Neuron (in vitro differentiated cells): ENCODE measurements around the gene NUTF2.

Experiments used
- H2AFZ ChIP-seq: one replicate; pipeline ENCODE4 v1.6.1; 2013; ENCODE audit warnings: low read depth, mild to moderate bottlenecking, inconsistent platforms, low read length, moderate library complexity
- H3K27me3 ChIP-seq: one replicate; pipeline ENCODE4 v1.6.1; 2013; ENCODE audit warnings: low read length; ENCODE audit not compliant: insufficient read depth
- H3K36me3 ChIP-seq: one replicate; pipeline ENCODE4 v1.6.1; 2013; ENCODE audit warnings: low read length; ENCODE audit not compliant: insufficient read depth
- H3K4me1 ChIP-seq: one replicate; pipeline ENCODE4 v1.6.1; 2013; ENCODE audit warnings: low read length; ENCODE audit not compliant: insufficient read depth
- H3K4me3 ChIP-seq: 2 replicates; pipeline ENCODE4 v1.5.1; 2013; ENCODE audit warnings: mild to moderate bottlenecking, low read length, moderate library complexity
- H3K9me3 ChIP-seq: one replicate; pipeline ENCODE4 v1.6.1; 2013; ENCODE audit warnings: low read length

Gene NUTF2

DNA sequence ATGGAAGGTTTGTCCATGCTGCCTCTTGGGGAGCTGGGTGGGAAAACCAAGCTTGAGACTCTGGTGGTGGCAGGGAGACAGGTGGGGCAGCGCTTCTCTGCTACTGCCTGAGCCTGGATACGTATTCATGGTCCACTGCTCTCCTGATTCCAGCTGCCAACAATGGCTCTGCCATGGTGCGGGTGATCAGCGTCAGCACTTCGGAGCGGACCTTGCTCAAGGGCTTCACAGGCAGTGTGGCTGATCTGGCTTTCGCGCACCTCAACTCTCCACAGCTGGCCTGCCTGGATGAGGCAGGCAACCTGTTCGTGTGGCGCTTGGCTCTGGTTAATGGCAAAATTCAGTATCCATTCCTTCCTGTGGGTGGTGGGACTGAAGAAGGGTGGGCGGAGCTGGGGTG is 30.3 kb downstream of the NUTF2 start:
- no peak overlapping the region for H2AFZ ChIP-seq
- no peak overlapping the region for H3K4me3 ChIP-seq

GRCh38 chr16:67878232-67878631 is 31.5 kb downstream of the NUTF2 start:
- Histone ChIP-seq H3K36me3 (peaks cover 69% of the 10 kb centered on the region), H3K27me3 (no peaks in the 10 kb centered on the region), H3K4me3 (no peak overlapping the region), H3K9me3 (no peaks in the 10 kb centered on the region), H2AFZ (no peak overlapping the region), H3K4me1 (peaks cover 8% of the 10 kb centered on the region)

More for the DNA sequence above, 30.3 kb downstream of the NUTF2 start:
- Histone ChIP-seq H3K27me3 (no peaks in the 10 kb centered on the region), H3K9me3 (no peaks in the 10 kb centered on the region), H3K4me1 (peaks cover 11% of the 10 kb centered on the region), H3K36me3 (peaks cover 58% of the 10 kb centered on the region)

DNA sequence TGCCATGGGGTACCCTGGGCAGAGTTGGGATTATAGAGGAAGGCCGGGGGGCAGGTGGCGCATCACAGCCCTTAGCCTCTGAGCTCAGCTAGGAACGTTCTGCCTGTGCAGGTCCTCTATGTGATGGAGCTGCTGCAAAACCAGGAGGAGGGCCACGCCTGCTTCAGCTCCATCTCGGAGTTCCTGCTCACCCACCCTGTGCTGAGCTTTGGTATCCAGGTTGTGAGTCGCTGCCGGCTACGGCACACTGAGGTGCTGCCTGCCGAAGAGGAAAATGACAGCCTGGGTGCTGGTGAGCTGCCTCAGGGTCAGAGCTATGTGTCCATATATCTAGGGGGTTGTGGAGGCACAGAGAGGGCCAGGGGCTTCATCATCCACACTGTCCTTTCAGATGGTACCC is 32.1 kb downstream of the NUTF2 start:
- Histone ChIP-seq H3K36me3 (peaks cover 75% of the 10 kb centered on the region), H2AFZ (no peak overlapping the region), H3K4me1 (peaks cover 6% of the 10 kb centered on the region), H3K4me3 (no peak overlapping the region), H3K9me3 (no peaks in the 10 kb centered on the region), H3K27me3 (no peaks in the 10 kb centered on the region)

- no peaks in the 10 kb centered on the region for H3K9me3 ChIP-seq
- no peaks in the 10 kb centered on the region for H3K4me1 ChIP-seq
- no peak overlapping the region for H3K4me3 ChIP-seq
- H2AFZ ChIP-seq: no peak overlapping the region
- peaks cover 81% of the 10 kb centered on the region for H3K36me3 ChIP-seq
- H3K27me3 ChIP-seq: no peaks in the 10 kb centered on the region
These were observed 32.7 kb downstream of the NUTF2 start for GRCh38 chr16:67879462-67879861.

DNA sequence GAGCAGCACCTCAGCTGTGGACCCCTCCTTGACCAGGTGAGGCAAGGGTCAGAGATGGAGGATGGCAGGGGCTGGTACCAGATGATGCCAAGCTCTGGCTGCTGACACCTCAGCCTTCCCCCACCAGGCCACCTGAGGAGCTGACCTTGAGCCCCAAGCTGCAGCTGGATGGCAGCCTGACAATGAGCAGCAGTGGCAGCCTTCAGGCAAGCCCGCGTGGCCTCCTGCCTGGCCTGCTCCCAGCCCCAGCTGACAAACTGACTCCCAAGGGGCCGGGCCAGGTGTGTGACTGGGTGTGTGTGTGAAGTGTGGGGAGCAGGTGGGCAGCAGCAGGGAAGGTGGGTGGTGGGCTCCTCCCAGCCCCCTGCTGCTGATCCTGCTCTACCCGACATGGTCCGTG is 33.2 kb downstream of the NUTF2 start:
- no peak overlapping the region for H2AFZ ChIP-seq
- H3K9me3 ChIP-seq: no peaks in the 10 kb centered on the region
- no peaks in the 10 kb centered on the region for H3K4me1 ChIP-seq
- H3K27me3 ChIP-seq: no peaks in the 10 kb centered on the region
- H3K4me3 ChIP-seq: no peak overlapping the region
- peaks cover 83% of the 10 kb centered on the region for H3K36me3 ChIP-seq

DNA sequence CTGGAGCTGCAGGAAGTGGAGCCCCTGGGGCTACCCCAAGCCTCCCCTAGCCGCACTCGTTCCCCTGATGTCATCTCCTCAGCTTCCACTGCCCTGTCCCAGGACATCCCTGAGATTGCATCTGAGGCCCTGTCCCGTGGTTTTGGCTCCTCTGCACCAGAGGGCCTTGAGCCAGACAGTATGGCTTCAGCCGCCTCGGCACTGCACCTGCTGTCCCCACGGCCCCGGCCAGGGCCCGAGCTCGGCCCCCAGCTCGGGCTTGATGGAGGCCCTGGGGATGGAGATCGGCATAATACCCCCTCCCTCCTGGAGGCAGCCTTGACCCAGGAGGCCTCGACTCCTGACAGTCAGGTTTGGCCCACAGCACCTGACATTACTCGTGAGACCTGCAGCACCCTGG is 33.9 kb downstream of the NUTF2 start:
- Histone ChIP-seq H3K9me3 (no peaks in the 10 kb centered on the region), H3K36me3 (peaks cover 87% of the 10 kb centered on the region), H2AFZ (no peak overlapping the region), H3K4me1 (no peaks in the 10 kb centered on the region), H3K4me3 (no peak overlapping the region), H3K27me3 (no peaks in the 10 kb centered on the region)

DNA sequence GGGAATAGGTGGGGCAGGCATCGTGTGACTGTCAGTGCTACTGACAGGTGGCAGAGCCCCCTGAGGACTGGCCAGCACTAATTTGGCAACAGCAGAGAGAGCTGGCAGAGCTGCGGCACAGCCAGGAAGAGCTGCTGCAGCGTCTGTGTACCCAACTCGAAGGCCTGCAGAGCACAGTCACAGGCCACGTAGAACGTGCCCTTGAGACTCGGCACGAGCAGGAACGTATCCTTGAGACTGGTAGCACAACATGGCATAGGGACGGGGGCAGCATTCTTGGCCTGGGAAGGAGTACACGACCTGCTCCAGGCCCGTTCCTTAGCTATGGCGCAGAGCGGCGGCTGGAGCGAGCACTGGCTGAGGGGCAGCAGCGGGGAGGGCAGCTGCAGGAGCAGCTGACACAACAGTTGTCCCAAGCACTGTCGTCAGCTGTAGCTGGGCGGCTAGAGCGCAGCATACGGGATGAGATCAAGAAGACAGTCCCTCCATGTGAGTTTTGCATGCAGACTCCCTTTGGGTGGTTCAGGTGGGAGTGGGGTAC is 35.0 kb downstream of the NUTF2 start:
- Histone ChIP-seq H3K36me3 (peaks cover 83% of the 10 kb centered on the region), H3K9me3 (no peaks in the 10 kb centered on the region), H3K4me3 (no peak overlapping the region), H3K4me1 (no peaks in the 10 kb centered on the region), H3K27me3 (no peaks in the 10 kb centered on the region), H2AFZ (no peak overlapping the region)

DNA sequence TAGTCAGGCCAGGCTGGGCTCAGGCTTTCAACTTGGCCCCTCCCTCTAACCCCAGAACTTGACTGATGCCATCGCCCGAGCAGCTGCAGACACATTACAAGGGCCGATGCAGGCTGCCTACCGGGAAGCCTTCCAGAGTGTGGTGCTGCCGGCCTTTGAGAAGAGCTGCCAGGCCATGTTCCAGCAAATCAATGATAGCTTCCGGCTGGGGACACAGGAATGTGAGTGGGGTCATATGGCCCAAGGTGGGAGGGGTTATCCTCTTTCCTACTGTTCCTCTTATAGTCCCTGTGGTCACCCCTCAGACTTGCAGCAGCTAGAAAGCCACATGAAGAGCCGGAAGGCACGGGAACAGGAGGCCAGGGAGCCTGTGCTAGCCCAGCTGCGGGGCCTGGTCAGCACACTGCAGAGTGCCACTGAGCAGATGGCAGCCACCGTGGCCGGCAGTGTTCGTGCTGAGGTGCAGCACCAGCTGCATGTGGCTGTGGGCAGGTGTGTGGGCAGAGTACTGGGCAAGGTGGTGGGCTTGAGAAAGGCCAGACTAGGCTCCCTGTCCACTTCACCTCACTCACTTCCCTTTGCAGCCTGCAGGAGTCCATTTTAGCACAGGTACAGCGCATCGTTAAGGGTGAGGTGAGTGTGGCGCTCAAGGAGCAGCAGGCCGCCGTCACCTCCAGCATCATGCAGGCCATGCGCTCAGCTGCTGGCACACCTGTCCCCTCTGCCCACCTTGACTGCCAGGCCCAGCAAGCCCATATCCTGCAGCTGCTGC is 35.8 kb downstream of the NUTF2 start:
- no peak overlapping the region for H2AFZ ChIP-seq
- H3K9me3 ChIP-seq: no peaks in the 10 kb centered on the region
- peaks cover 75% of the 10 kb centered on the region for H3K36me3 ChIP-seq
- H3K4me3 ChIP-seq: no peak overlapping the region
- H3K4me1 ChIP-seq: no peaks in the 10 kb centered on the region
- no peaks in the 10 kb centered on the region for H3K27me3 ChIP-seq

GRCh38 chr16:67883146-67883871 is 36.6 kb downstream of the NUTF2 start:
- H3K4me1 ChIP-seq: no peaks in the 10 kb centered on the region
- H2AFZ ChIP-seq: no peak overlapping the region
- no peaks in the 10 kb centered on the region for H3K27me3 ChIP-seq
- no peaks in the 10 kb centered on the region for H3K9me3 ChIP-seq
- H3K4me3 ChIP-seq: no peak overlapping the region
- peaks cover 67% of the 10 kb centered on the region for H3K36me3 ChIP-seq

GRCh38 chr16:67883872-67884261 is 37.1 kb downstream of the NUTF2 start:
- Histone ChIP-seq H2AFZ (no peak overlapping the region), H3K4me3 (no peak overlapping the region), H3K27me3 (no peaks in the 10 kb centered on the region), H3K36me3 (peaks cover 62% of the 10 kb centered on the region), H3K4me1 (no peaks in the 10 kb centered on the region), H3K9me3 (no peaks in the 10 kb centered on the region)

DNA sequence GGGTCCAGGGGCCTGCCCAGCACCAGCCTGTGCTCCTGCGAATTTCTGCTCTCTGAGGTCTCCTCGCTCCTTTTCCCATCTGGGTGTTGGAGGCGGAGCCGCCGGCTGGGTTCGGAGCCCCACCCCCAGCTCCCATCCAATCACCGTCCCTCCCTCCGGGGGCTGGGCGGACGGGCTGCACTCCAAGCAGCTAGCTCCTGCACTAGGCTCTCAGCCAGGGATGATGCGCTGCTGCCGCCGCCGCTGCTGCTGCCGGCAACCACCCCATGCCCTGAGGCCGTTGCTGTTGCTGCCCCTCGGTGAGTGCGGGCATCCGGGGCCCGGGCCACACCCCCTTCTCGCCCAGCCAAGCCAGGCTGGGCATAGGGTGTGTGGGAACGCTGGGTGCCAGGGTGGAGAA is 38.0 kb downstream of the NUTF2 start, which contains the start of gene NRN1L:
Gene NRN1L (plus strand): TSS at position 202 of the 400 bp plus-strand sequence. CDS start 19 bp downstream, at position 221.
- no peaks in the 10 kb centered on the region for H3K9me3 ChIP-seq
- H3K36me3 ChIP-seq: peaks cover 53% of the 10 kb centered on the region
- no peak within 1 kb of the TSS for H2AFZ ChIP-seq
- H3K4me1 ChIP-seq: no peaks in the 10 kb centered on the region
- H3K4me3 ChIP-seq: no peak within 1 kb of the TSS
- H3K27me3 ChIP-seq: no peaks in the 10 kb centered on the region

GRCh38 chr16:67885545-67885944 is 38.8 kb downstream of the NUTF2 start:
- no peaks in the 10 kb centered on the region for H3K27me3 ChIP-seq
- H2AFZ ChIP-seq: no peak overlapping the region
- H3K4me3 ChIP-seq: no peak overlapping the region
- H3K4me1 ChIP-seq: no peaks in the 10 kb centered on the region
- peaks cover 45% of the 10 kb centered on the region for H3K36me3 ChIP-seq
- no peaks in the 10 kb centered on the region for H3K9me3 ChIP-seq

DNA sequence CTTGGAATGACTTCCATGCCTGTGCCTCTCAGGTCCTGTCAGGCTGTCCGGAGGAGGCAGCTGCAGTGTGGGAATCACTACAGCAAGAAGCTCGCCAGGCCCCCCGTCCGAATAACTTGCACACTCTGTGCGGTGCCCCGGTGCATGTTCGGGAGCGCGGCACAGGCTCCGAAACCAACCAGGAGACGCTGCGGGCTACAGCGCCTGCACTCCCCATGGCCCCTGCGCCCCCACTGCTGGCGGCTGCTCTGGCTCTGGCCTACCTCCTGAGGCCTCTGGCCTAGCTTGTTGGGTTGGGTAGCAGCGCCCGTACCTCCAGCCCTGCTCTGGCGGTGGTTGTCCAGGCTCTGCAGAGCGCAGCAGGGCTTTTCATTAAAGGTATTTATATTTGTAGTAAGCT is 39.2 kb downstream of the NUTF2 start:
- Histone ChIP-seq H3K27me3 (no peaks in the 10 kb centered on the region), H3K9me3 (no peaks in the 10 kb centered on the region), H3K4me1 (no peaks in the 10 kb centered on the region), H3K36me3 (peaks cover 40% of the 10 kb centered on the region), H2AFZ (no peak overlapping the region), H3K4me3 (no peak overlapping the region)
